GM19035 (cell line): ENCODE data around the gene NARF.
"Not testable (repeated sequence)": the region's sequence is repeated elsewhere in the genome, so short reads cannot be mapped to it uniquely, and the experiment has no call there.

Source experiments
- ATAC-seq: cut with Tn5 transposase; IDR thresholded peaks from one replicate; pipeline ENCODE4 v1.9.1; 2021; ENCODE audit not compliant: unreplicated experiment

The NARF gene

DNA sequence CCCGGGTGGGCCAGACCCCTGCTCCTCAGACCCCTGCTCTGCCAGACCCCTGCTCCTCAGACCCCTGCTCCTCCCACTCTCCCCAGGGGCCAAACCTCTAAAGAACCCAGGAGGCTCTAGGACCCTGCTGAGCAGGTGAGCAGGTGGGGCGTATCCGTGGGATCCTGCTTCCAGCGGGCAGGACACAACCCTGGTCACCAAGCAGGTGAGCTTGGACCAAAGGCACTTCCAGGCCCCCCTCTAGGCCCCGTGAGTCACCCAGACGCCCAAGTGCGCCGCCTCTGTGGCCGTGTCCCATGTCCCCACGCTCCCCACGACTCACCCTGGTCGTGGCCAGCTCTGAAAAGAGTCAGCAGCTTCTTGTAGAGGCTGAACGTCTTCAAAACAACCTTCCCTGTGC is 13.0 kb upstream of the NARF start:
- ATAC-seq: no peak

DNA sequence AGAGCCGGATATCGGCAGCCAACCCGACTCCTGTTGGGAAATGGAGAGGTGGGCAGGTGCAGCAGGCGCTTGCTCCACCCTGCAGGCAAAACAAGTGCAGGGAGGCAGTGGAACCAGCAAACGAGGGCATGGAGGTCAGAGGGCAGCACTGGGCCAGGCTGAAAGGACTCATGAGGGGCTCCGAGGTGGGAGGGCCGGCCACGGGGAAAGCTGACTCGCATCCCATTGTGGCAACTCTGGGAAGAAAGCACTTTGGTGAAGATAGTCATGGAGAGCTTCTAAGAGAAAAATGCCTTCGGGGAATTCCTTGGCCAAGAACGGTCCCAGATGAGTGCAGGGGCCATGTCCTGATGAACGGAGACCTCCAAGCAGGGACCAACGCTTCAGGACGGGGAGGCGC is 12.4 kb upstream of the NARF start:
- ATAC-seq: no peak

DNA sequence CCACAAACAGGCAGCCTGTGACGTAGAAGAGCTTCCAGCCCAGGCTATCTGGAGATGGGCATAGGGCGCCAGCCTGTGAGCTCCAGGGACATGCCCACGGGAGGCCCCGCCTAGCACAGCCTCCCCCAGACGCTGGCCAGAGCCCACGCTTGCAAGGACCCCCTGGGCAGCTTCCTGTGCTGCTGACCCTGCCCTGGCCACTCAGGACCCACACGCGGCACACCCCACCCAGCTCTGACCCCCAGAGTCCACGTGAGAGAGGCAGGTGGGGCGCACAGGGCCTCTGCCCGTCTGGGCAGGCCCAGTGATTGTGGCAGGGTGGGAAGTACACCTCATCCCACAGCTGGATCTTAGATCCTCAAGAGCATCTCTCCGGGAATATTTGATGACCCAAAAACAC is 11.9 kb upstream of the NARF start:
- ATAC-seq: no peak

DNA sequence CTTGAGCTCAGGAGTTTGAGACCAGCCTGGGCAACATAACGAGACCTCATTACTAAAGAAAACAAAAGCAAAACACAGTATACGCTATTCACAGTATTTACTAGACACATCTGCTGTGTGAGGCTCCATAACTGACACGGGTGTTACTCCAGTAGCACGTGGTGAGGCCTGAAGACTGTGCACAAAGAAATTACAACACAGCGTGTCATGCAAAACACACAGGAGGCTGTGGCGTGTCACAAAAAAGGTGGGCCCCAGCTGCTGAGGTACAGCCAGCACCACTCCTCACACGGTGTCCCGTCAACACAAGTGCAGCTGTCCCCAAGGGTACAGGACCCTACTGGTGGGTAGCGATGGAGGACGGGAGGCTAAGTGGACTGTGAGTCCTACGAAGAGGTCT is 10.7 kb upstream of the NARF start:
- ATAC-seq: no peak

DNA sequence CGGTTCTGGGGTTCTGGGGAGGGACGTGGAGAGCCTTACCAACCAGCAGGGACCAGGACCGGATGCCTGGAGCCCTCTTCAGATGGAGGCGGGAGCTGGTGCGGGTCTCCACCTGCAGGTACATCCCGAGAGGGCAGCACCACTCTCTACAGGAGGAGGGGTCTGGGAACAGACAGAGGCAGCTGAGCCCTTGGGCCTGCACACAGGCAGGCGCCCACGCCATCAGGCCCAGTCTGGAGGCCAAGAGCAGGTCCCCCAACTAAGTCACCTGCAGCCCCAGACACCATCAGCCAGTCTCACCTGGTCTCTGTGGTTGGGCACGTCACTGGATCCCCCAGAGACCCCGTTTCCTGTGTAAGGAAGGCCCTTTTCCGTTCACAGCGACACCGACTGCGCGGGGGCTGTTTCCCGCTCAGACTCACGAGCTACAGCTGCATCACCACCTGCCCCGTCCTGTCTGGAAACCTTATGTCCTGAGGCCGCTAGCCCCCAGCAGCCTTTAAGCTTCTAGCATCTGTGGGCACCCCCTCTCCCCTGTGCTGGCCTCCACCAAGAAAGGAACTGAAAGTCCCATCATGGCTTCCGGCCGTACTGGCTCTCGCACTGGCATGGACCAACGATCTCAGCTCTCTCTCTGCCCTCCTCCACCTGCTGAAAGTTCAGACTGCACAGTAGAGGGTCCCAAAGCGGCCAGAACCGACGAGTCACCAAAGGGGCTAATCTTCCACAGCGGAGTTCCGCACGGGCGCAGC is 9.2 kb upstream of the NARF start:
- peak; percentile 46 for ATAC-seq

DNA sequence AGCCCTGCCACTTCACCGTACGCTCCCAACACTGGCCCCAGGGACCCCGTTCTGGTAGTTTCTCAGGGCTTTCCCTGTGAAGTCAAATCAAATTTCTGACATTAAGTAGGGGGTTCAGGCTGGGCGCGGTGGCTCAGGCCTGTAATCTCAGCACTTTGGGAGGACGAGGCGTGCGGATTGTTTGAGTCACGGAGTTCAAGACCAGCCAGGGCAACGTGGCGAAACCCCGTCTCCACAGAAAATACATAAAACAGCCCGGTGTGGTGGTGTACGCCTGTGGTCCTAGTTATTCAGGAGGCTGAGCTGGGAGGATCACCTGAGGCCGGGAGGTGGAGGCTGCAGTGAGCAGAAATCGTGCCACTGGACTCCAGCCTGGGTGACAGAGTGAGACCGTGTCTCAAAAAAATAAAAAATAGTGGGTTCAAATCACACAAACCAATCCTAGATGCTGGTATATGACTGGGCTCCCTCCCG is 8.6 kb upstream of the NARF start:
- peak; percentile 0 for ATAC-seq

DNA sequence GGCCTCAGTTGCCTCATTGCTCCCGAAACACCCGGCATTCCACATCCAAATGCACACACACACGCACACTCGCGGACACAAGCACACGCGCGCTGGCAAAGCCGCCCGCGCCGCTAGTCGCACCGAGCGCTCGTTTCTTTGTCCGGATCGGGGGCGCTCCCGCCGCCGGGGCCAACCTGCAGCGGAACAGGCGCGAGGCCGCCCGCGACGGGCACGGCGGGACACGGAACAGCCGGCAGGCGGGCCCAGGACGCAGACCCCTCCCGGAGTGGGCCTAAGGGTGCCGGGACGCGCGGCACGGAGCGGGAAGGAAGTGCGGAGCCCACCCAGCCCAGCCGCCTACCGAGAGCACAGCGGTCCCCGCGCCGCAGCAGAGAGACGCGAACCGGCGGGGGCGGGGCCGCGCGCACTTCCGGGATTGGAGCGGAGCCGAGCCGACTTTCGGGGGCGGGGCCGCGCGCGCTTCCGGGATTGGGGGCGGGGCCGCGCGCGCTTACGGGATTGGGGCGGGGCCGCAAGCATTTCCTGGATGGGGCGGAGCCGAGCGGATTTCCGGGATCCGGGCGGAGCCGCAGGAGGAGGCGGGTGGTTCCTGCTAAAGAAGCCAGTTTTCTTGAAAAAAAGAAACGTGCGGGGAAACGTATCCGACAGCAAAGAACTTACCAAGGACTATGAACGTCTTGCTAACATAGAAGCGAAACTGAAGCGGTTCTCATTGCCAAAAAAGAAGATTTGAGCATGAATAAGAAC is 8.0 kb upstream of the NARF start, which contains the start of gene CYBC1:
Gene CYBC1 (minus strand): TSS at position 396 of the 750 bp plus-strand sequence. CDS start 1,498 bp downstream, outside the sequence.
- ATAC-seq: peak; percentile 61

DNA sequence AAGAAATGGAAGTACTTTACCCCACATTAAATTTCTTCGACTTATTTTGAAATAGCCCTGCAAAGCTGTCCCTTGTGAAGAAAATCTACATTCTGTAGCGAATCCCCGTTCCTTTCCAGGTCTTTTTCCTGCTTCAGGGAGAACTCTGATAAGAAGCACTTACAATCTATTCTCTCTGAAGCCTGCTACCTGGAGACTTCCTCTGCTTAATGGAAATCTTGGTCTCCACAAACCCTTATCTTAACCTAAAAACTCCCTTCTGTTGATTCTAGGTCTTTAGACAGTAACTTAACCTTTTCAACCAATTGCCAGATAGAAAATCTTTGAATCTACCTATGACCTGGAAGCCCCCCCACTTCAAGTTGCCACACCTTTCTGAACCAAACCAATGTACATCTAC is 6.4 kb upstream of the NARF start:
- ATAC-seq: no peak

DNA sequence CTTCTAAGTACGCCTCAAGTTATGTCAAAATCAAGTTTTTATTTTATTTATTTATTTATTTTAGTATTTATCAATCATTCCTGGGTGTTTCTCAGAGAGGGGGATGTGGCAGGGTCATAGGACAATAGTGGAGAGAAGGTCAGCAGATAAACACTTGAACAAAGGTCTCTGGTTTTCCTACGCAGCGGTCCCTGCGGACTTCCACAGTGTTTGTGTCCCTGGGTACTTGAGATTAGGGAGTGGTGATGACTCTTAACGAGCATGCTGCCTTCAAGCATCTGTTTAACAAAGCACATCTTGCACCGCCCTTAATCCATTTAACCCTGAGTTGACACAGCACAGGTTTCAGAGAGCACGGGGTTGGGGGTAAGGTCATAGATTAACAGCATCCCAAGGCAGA is 5.4 kb upstream of the NARF start:
- not testable (repeated sequence) for ATAC-seq

DNA sequence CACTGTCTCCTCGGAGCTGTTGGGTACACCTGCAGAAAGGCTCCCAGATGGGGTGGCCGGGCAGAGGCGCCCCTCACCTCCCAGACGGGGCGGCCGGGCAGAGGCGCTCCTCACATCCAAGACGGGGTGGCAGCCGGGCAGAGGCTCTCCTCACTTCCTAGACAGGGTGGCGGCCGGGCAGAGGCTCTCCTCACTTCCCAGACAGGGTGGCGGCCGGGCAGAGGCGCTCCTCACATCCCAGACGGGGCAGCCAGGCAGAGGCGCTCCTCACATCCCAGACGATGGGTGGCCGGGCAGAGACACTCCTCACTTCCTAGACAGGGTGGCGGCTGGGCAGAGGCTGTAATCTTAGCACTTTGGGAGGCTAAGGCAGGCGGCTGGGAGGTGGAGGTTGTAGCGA is 4.8 kb upstream of the NARF start:
- ATAC-seq: not testable (repeated sequence)

DNA sequence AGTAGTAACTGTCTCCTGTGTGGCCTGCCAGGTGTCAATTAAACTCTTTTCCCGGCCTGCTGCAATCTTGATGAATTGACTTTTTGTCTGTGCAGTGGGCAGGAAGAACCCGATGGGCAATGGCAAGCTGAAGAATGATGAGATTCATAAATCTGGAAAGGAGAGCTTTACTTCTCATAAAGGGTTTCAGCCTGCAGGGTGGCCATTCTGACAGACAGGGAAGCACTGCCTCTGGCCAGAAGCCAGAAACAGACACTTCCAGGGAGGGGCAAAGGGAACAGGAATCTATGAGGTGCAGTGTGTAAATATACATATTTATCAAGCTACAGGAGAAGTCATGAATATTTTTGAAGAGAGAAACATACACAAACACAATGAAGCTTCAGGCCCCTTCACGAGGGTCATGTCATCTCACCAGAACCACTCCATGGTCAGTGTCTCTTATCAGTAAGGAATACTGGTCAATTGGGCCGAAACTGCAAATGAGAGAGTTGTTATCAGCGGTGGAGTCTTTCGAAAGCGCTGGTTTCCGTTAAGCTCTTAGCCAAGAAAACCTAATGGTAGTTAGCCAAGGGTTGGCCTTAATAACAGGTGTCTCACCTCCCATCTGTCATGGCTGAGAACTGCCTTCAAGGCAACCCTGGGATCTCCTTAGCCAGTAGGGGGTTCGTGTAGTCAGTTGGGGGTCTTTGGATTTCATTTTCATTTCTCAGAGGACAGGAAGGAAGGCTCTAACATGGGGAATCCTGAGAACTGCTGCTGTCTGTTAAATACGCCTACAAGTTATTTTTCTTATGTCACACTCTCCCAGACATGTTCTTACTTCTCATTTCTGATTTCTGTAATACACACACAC is 1.2 kb upstream of the NARF start:
- ATAC-seq: no peak

DNA sequence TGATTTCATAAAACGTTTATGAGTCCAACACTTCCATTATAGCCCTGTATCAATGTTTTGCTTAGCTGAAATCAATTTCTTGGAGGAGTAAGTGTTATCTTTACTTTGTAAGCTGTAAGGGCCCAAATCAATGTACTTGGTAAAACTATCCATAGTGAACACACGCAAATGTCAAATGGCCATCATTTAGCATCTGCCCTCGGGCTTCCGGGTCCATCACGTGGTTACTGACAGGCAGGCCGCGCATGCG is 687 bp upstream of the NARF start:
- no peak for ATAC-seq

DNA sequence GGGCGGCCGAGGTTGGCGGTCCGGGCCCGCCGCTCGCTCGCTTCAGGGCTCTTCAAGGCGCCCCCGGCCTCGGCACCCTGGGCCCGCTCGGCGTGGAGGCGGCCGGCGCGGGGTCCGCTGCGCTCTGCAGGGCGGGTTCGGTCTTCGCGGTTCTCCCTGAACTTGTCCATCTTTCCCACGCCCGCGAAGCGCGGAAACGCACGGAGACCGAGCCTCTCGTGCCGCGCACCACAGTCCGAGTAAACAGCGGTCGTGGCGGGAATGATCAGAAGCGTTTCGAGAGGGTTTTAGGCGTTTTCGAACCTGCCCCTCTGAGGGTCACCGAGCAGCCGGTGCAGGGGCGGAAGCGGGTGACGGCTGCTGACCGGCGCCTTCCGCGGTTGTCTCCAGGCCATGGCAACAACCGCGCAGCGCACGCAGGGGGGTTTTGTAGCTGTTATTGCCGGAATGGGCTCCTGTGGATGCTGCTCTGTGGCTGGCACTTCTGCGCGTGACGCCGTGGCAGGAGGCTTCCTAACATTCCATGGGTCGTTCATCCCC is 414 bp downstream of the NARF start:
- ATAC-seq: no peak

DNA sequence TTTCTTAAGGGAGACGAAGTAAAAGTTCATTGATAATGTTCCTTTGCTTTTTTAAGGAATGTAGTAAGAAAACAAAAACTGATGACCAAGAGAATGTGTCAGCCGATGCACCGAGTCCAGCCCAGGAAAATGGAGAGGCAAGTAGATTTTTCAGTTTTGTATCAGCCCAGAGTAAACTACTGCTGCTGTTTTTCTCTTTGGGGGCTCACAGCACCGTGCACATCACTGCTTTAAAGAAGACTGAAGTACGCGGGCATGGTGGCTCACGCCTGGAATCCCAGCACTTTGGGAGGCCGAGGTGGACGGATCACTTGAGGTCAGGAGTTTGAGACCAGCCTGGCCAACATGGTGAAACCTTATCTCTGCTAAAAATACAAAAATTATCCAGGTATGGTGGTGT is 1.4 kb downstream of the NARF start:
- ATAC-seq: not testable (repeated sequence)

DNA sequence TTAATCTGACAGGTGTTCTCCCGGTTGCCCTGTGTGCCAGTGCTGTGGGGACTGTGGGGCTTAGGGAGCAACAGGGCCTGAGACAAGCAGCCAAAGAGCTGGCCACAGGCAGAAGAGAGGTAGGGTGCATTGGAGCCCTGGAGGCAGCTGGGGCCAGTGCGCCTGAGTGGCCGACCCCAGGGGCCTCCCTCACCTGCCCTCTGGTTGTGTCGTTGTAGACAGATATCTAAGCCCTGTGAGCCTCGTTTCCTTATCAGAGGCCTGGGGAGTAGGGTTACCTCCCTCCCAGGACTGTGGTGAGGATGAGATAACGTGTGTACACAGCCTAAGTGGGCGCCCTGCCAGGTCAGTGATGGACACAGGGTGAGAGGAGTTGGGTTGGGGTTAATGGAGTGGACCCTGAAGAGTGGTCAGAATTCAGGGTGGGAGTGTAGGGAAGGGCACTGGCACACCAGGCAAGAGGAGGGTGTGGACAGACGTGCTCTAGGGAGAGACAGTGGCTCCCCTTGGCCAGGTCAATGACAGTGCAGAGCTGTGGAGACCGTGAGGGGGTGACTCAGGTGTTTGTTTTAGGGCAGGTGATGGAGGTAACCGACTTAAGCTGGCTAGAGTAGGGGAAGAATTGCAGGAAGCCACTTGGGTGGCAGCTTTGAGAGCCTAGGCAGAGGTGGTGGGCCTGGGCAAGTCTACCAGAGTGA is 3.4 kb downstream of the NARF start:
- ATAC-seq: no peak

DNA sequence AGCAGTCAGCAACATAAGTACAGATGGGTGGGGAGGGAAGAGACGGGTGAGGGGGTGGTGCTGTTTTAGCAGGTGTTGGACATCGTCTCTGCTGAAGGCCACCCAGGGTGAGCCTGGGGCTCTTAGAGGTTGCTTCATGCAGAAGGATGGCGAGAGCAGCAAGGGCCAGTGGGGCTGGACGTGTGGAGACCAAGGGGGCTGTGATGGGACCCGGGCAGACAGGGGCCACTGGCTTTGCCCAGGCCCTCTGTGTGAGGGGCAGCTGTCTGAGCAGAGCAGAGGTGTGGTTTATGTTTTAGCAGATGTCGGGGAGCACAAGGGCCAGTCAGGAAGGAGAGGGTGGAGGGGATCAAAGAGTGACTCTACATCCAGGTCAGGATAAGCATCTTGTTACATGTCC is 4.8 kb downstream of the NARF start:
- no peak for ATAC-seq

DNA sequence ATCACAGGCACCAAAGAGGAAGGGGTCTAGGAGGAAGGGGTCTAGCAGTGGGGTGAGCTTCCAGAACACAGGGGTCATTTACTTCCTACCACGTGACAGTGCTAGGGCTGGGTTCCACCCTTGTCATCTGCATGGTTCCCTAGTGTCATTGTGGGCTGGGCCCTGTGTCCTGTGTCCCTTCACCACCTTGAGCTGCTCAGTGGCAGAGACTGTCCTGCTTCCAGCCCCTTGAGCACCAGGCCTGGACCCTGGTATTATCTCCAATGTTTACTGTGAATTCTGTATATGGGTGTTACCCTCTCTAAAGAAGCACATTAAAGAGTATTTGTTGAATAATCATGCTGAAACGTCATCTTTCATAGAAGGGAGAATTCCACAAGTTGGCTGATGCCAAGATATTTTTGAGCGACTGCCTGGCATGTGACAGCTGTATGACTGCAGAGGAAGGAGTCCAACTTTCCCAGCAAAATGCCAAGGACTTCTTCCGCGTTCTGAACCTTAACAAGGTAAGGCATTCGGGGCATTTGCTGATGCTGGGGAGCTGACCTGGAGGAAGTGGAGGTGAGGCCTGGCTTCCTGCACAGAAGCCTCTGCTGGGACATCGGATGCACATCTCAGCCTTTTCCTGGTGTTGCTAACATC is 5.5 kb downstream of the NARF start:
- no peak for ATAC-seq

DNA sequence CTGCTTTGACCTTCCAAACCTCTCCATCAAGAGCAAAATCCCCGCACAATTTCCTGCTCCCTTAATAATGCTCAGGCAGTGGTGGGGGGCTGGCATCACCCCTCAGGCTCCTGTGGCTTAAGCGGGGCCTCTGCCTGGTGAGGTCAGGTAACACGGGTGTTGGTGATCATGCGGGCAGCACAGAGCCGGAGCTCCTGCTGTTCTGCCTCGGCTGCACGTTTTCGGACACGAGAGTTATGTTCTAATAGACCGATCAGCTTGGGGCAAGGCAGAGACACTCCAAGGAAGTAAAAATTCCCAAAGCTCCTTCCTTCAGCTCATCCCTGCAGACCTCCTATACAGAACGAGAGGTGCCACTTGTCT is 6.0 kb downstream of the NARF start:
- ATAC-seq: no peak

DNA sequence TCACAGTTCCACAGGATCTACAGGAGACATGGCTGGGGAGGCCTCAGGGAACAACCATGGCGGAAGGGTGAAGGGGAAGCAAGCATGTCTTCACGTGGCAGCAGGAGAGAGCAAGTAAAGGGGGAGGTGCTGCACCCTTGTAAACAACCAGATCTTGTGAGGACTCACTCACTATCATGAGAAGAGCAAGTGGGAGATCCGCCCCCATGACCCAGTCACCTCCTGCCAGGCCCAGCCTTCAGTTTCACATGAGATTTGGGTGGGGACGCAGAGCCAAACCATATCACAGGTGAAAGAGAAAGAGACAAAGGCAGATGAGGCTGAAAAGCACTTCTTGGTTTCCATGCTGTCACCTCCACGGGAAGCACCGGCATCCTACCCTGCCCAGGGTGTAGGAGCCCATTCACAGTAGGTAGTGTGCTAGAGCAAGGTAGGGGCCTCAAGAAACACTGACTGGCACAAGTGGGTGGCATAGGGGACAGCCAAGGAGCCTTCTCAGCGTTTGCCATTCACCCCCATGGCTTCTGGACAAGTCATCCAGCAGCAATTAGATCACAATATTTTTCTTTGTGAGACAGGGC is 6.6 kb downstream of the NARF start:
- ATAC-seq: no peak

DNA sequence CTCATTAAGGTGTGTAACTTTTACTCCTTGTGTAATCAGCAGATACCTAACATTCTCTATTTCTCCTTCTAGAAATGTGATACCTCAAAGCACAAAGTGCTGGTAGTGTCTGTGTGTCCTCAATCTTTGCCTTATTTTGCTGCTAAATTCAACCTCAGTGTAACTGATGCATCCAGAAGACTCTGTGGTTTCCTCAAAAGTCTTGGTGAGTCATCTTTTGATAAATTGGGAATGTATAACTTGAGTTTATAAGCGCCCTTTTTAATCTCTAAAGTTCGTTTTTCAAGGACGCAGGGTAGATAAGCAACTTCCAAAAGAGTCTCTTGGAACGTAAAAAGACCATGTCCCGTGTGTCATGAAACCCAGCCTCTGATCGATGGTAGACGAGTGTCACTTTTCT is 10.2 kb downstream of the NARF start:
- no peak for ATAC-seq
